H1 (cell line): ENCODE data around the gene TRIM7. TPM values are rescaled to one million over a fixed set of nuclear protein-coding genes. Genes with fewer than 3 reads are reported as not detected.

Source experiments
- CTCF ChIA-PET: fragments of 300-600 bp; sonication (Branson Sonifier 250); formaldehyde crosslinking; loops from one replicate; lab custom pipeline; 2021; ENCODE audit not compliant: partially characterized antibody; lab: Charles Lee
- POLR2A ChIA-PET: fragments of 300-600 bp; sonication (Branson Sonifier 250); formaldehyde crosslinking; loops from one replicate; lab custom pipeline; 2021; ENCODE audit warnings: inconsistent platforms; ENCODE audit not compliant: partially characterized antibody; lab: Charles Lee
- DNase-seq, 2 experiments: peaks; one replicate each; pipeline versions ENCODE4 v3.0.0 to v3.0.0-alpha.2; 2010 to 2022; ENCODE audit warnings: low spot score in 2 of 2, low read depth in 1 of 2, mixed read lengths in 1 of 2
- FAIRE-seq: peaks from 2 replicates; lab custom pipeline; 2011; peaks lifted over from hg19 to GRCh38; lab: Jason Lieb, UNC
- H2AFZ ChIP-seq: 2 replicates; pipeline ENCODE4 v1.8.1; 2012; ENCODE audit warnings: low read length, inconsistent platforms
- H2AK5ac ChIP-seq: 2 replicates; pipeline ENCODE4 v1.6.1; 2013; ENCODE audit warnings: low read depth, low read length
- H2BK120ac ChIP-seq: replicated peaks from 2 replicates; pipeline ENCODE3; 2013; ENCODE audit warnings: low read depth, low read length, inconsistent platforms
- H2BK12ac ChIP-seq: 2 replicates; pipeline ENCODE4 v1.6.1; 2013; ENCODE audit warnings: low read depth, low read length
- H2BK15ac ChIP-seq: 2 replicates; pipeline ENCODE4 v1.6.1; 2013; ENCODE audit warnings: low read length
- H2BK20ac ChIP-seq: 2 replicates; pipeline ENCODE4 v1.6.1; 2013; ENCODE audit warnings: low read length
- H2BK5ac ChIP-seq: 2 replicates; pipeline ENCODE4 v1.6.1; 2013; ENCODE audit warnings: low read depth, low read length
- H3K14ac ChIP-seq: 2 replicates; pipeline ENCODE4 v1.6.1; 2013; ENCODE audit warnings: inconsistent platforms; ENCODE audit not compliant: insufficient read length
- H3K18ac ChIP-seq: 2 replicates; pipeline ENCODE4 v1.6.1; 2013; ENCODE audit warnings: low read length; ENCODE audit errors: extremely low read depth
- H3K23ac ChIP-seq: 2 replicates; pipeline ENCODE4 v1.6.1; 2013; ENCODE audit warnings: inconsistent platforms; ENCODE audit not compliant: insufficient read length
- H3K23me2 ChIP-seq: 2 replicates; pipeline ENCODE4 v1.6.1; 2013; ENCODE audit warnings: low read depth, low read length
- H3K27ac ChIP-seq: 2 replicates; pipeline ENCODE4 v1.6.1; 2011; ENCODE audit warnings: low read depth, low read length, inconsistent platforms
- H3K27me3 ChIP-seq, 4 experiments: replicated peaks in 1 of 4; 1 replicate in 1 of 4; 2 replicates in 3 of 4; pipeline versions ENCODE4 v1.6.1 to v1.8.1; 2011 to 2013; ENCODE audit warnings: low read length in 3 of 4, mild to moderate bottlenecking in 3 of 4, inconsistent platforms in 2 of 4, mixed read lengths in 2 of 4, moderate library complexity in 1 of 4; ENCODE audit not compliant: control insufficient read depth in 3 of 4, insufficient read depth in 3 of 4; ENCODE audit errors: extremely low read depth in 1 of 4
- H3K36me3 ChIP-seq, 4 experiments: 2 replicates each; pipeline versions ENCODE4 v1.6.1 to v1.8.1; 2011 to 2013; ENCODE audit warnings: mild to moderate bottlenecking in 4 of 4, low read length in 3 of 4, moderate library complexity in 2 of 4, control low read depth in 1 of 4, inconsistent platforms in 1 of 4; ENCODE audit not compliant: insufficient read depth in 4 of 4, control insufficient read depth in 2 of 4
- H3K4ac ChIP-seq: replicated peaks from 2 replicates; pipeline ENCODE3; 2013; ENCODE audit warnings: low read length, low read depth, mixed read lengths, inconsistent platforms; ENCODE audit not compliant: insufficient read length
- H3K4me1 ChIP-seq, 4 experiments: replicated peaks in 1 of 4; 1 replicate in 1 of 4; 2 replicates in 3 of 4; pipeline versions ENCODE4 v1.6.1 to v1.8.1; 2011 to 2013; ENCODE audit warnings: low read length in 3 of 4, inconsistent platforms in 2 of 4, mixed read lengths in 1 of 4; ENCODE audit not compliant: insufficient read depth in 4 of 4, control insufficient read depth in 3 of 4
- H3K4me2 ChIP-seq, 2 experiments: 2 replicates each; pipeline versions ENCODE4 v1.6.1 to v1.8.1; 2011 to 2013; ENCODE audit warnings: low read depth in 2 of 2, low read length in 2 of 2, control low read depth in 1 of 2, inconsistent platforms in 1 of 2, mild to moderate bottlenecking in 1 of 2; ENCODE audit not compliant: insufficient read depth in 1 of 2
- H3K4me3 ChIP-seq, 4 experiments: fragments of 200-600, 300-600 bp in 1 of 4; sonication (generic), shearing (Covaris generic), sonication (Bioruptor Twin) in 1 of 4; 2 replicates each; pipeline versions ENCODE4 v1.5.1 to v1.8.1; 2011 to 2016; ENCODE audit warnings: low read length in 4 of 4, low read depth in 3 of 4, control low read depth in 2 of 4, inconsistent platforms in 2 of 4, mild to moderate bottlenecking in 2 of 4, mixed read lengths in 1 of 4, moderate library complexity in 1 of 4; ENCODE audit not compliant: insufficient read depth in 2 of 4; ENCODE audit errors: extremely low read depth in 1 of 4
- H3K56ac ChIP-seq: replicated peaks from 2 replicates; pipeline ENCODE3; 2013; ENCODE audit warnings: low read depth, mild to moderate bottlenecking, mixed read lengths, low read length, inconsistent platforms; ENCODE audit not compliant: insufficient read length
- H3K79me1 ChIP-seq: 2 replicates; pipeline ENCODE4 v1.6.1; 2013; ENCODE audit warnings: low read depth, low read length, control low read depth
- H3K79me2 ChIP-seq, 2 experiments: 2 replicates each; pipeline versions ENCODE4 v1.6.1 to v1.8.1; 2012 to 2013; ENCODE audit warnings: low read length in 2 of 2, mild to moderate bottlenecking in 2 of 2, inconsistent platforms in 1 of 2; ENCODE audit not compliant: insufficient read depth in 2 of 2, control insufficient read depth in 1 of 2
- H3K9ac ChIP-seq, 4 experiments: replicated peaks in 1 of 4; 1 replicate in 1 of 4; 2 replicates in 3 of 4; pipeline versions ENCODE4 v1.6.1 to v1.8.1; 2011 to 2013; ENCODE audit warnings: low read depth in 3 of 4, low read length in 3 of 4, control low read depth in 2 of 4, mild to moderate bottlenecking in 2 of 4, moderate library complexity in 2 of 4, inconsistent platforms in 1 of 4; ENCODE audit errors: extremely low read depth in 1 of 4
- H3K9me3 ChIP-seq, 2 experiments: 2 replicates each; pipeline versions ENCODE4 v1.6.1 to v1.8.1; 2012 to 2013; ENCODE audit warnings: mild to moderate bottlenecking in 2 of 2, moderate library complexity in 2 of 2, control low read depth in 1 of 2, inconsistent platforms in 1 of 2, low read depth in 1 of 2, low read length in 1 of 2, mixed read lengths in 1 of 2; ENCODE audit not compliant: insufficient read depth in 2 of 2
- H4K20me1 ChIP-seq, 2 experiments: replicated peaks in 1 of 2; 2 replicates each; pipeline versions ENCODE3 to v1.8.1; 2011 to 2013; ENCODE audit warnings: inconsistent platforms in 2 of 2, low read length in 2 of 2, mild to moderate bottlenecking in 1 of 2; ENCODE audit not compliant: insufficient read depth in 2 of 2, control insufficient read depth in 1 of 2
- H4K5ac ChIP-seq: 2 replicates; pipeline ENCODE4 v1.6.1; 2013; ENCODE audit warnings: low read length, low read depth, mixed read lengths, inconsistent platforms; ENCODE audit not compliant: insufficient read length
- H4K8ac ChIP-seq: 2 replicates; pipeline ENCODE4 v1.8.0; 2013; ENCODE audit warnings: mild to moderate bottlenecking, moderate library complexity, low read length, inconsistent platforms; ENCODE audit not compliant: insufficient read depth; ENCODE audit errors: extremely low read depth
- H4K91ac ChIP-seq: replicated peaks from 2 replicates; pipeline ENCODE3; 2013; ENCODE audit warnings: low read length, mixed read lengths, inconsistent platforms; ENCODE audit not compliant: insufficient read length
- BCL11A ChIP-seq, 2 experiments: IDR thresholded peaks; one replicate each; pipeline ENCODE4 v1.6.1; 2011; ENCODE audit warnings: low read depth in 2 of 2, low read length in 2 of 2, mild to moderate bottlenecking in 2 of 2
- GTF2F1 ChIP-seq: IDR thresholded peaks from 2 replicates; pipeline ENCODE4 v1.6.1; 2012; ENCODE audit warnings: low read depth, low read length, improper control_type of control experiment, borderline replicate concordance
- HDAC6 ChIP-seq: IDR thresholded peaks from one replicate; pipeline ENCODE4 v1.7.1; 2012; ENCODE audit warnings: low read depth, mild to moderate bottlenecking, inconsistent platforms, low read length, moderate library complexity
- JUND ChIP-seq: IDR thresholded peaks from 2 replicates; pipeline ENCODE4 v1.6.1; 2011; ENCODE audit warnings: mild to moderate bottlenecking, improper control_type of control experiment, low read length
- KDM5A ChIP-seq: fragments of 200-600 bp; IDR thresholded peaks from 2 replicates; pipeline ENCODE4 v1.7.1; 2012; ENCODE audit warnings: mild to moderate bottlenecking, low read length, inconsistent platforms, mixed read lengths
- RBBP5 ChIP-seq: IDR thresholded peaks from 2 replicates; pipeline ENCODE4 v1.7.1; 2012; ENCODE audit warnings: low read depth, mild to moderate bottlenecking, inconsistent platforms, low read length, moderate library complexity, borderline replicate concordance
- SRF ChIP-seq: IDR thresholded peaks from 2 replicates; pipeline ENCODE4 v1.6.1; 2011; ENCODE audit warnings: mild to moderate bottlenecking, low read depth, low read length, moderate library complexity
- SUZ12 ChIP-seq: fragments of 200-600 bp; sonication (generic); IDR thresholded peaks from 2 replicates; pipeline ENCODE4 v1.6.1; 2012; ENCODE audit warnings: mild to moderate bottlenecking, inconsistent platforms, low read length, moderate library complexity, mixed read lengths
- TBP ChIP-seq: IDR thresholded peaks from 2 replicates; pipeline ENCODE4 v1.6.1; 2011; ENCODE audit warnings: low read depth, low read length, improper control_type of control experiment
- TEAD4 ChIP-seq: IDR thresholded peaks from 2 replicates; pipeline ENCODE4 v1.6.1; 2012; ENCODE audit warnings: low read depth, low read length, inconsistent platforms, mixed read lengths
- WGBS, 2 experiments: shearing (Covaris generic) in 1 of 2; methylation state at CpG; one replicate each; pipeline versions ENCODE4 v1.1.6 to v1.1.7; 2013 to 2015; ENCODE audit warnings: low lambda C conversion rate in 2 of 2, mixed read lengths in 2 of 2, inconsistent platforms in 1 of 2, low coverage in 1 of 2, missing lambda C conversion rate in 1 of 2; ENCODE audit not compliant: insufficient replicate concordance in 2 of 2, insufficient coverage in 1 of 2, insufficient read length in 1 of 2; ENCODE audit errors: extremely low coverage in 1 of 2, missing lambda C conversion rate in 1 of 2; 5-methylcytosine and 5-hydroxymethylcytosine counted together
- polyA plus RNA-seq, 7 experiments: library from polyadenylated mRNA; depleted of rRNA in 3 of 7; stranded (reverse) in 5 of 7; unstranded in 2 of 7; fragments of >200 nt in 5 of 7; fragments of 200-250 nt in 2 of 7; gene quantifications; 1 replicate in 5 of 7; 2 replicates in 1 of 7; 4 replicates in 1 of 7; pipeline versions ENCODE4 v1.2.1 to v1.2.3, GENCODE V29; 2011 to 2013; ENCODE audit warnings: missing spikeins in 2 of 7, mixed read lengths in 2 of 7
- total RNA-seq: library from RNA; stranded (reverse); fragmentation: NEBNext Ultra II Directional; extraction: Animal tissue kit (Norgen Biotek cat#: 25700); gene quantifications from 2 replicates; pipeline ENCODE4 v1.2.1, GENCODE V29; 2021
- TF ChIP-seq, protein P1 (sequence below): IDR thresholded peaks from 2 replicates; pipeline ENCODE4 v1.6.1; 2012; ENCODE audit warnings: inconsistent platforms

TRIM7 gene
- total and polyA plus RNA-seq, 2 of the 8 experiments (the other 6 are each of a cell fraction or from before 2014, with no cell fraction given) = 0.36 to 0.47 TPM

DNA sequence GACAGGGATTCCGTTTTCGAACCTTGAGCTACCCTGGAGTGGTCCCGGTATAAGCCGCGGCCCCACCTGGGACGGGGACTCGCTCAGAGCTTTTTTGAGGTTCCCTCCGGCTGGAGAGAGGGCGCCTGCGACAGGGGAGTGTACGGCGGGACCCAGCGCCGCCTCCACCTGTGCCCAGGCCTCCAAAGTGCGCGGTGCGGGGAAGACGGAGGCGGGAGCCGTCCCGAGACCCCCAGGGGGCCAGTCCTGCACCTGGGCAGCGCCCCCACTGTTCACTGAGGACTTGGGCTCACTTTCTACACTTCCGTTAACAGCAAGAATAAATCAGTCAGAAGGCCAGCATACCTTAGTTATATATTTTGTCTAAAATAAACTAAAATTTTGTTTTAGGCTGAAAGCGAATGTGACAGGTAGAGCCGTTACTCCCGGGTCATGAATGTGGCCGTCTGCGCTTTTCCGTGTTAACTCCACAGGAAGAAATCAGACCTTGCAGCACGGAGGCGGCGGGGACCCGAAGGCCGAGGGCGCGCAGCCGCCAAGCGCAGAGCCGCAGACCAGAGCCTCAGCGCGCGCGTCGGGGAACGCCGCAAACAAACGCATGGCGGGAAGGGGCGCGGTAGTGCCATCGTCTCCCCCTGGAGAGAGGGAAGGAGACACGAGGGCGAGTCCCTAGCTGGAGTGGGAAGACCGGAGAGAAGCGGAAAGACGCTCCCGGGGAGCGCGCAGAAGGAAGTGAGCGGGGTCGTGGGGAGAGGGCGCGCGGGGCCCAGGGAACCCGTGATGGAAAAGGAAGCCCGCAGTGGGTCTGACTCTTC, 14.1 kb downstream of the TRIM7 start:
- DNase-seq (no peak), FAIRE-seq (no peak)
- H2BK12ac ChIP-seq = no peak overlapping the region
- peaks cover 15 to 34% (median 23%) of the 10 kb centered on the region in 4 experiments; a peak in 6 of 7 replicates for H3K27me3 ChIP-seq
- H3K4ac ChIP-seq = no peak overlapping the region
- H3K23ac ChIP-seq = no peak overlapping the region
- ChIA-PET POLR2A (interaction anchor here (0.7 to 11.9 kb wide), 15 partner anchors 9 to 389 kb away, joined by 3 to 90 read pairs (median 4); partner anchors contain the start of genes RACK1 and TRIM7), CTCF (interaction anchor here (0.5 to 12.3 kb wide), 10 partner anchors 9 to 628 kb away, joined by 3 to 197 read pairs (median 3); partner anchors contain the start of gene TRIM7)
- H3K14ac ChIP-seq = no peak overlapping the region
- 3% methylated on average over 52 of the region's 66 CpGs; no CpG with 5 or more reads in 1 of the 2 experiments for WGBS, 2 experiments
- peaks cover 36% of the 10 kb centered on the region for H3K23me2 ChIP-seq
- H4K5ac ChIP-seq = no peak overlapping the region
- no peaks in the 10 kb centered on the region for H3K79me2 ChIP-seq
- peak overlapping the region; percentile 62 to 90 (median 78) for H3K4me3 ChIP-seq
- peak overlapping the region; percentile 94 to 96 for H3K4me2 ChIP-seq
- no peak overlapping the region for H3K9ac ChIP-seq
- no peak overlapping the region for H3K56ac ChIP-seq
- no peak overlapping the region for H4K91ac ChIP-seq
- no peak overlapping the region; the same call in 1 of the 2 replicates for H2AFZ ChIP-seq
- peak overlapping the region; percentile 78; the same call in 1 of the 2 replicates for H3K18ac ChIP-seq
- no peak overlapping the region for H2BK120ac ChIP-seq
- H3K4me1 ChIP-seq = peaks cover 0 to 11% (median 5%) of the 10 kb centered on the region in 4 experiments; a peak in 5 of 7 replicates
- H2BK20ac ChIP-seq = no peak overlapping the region
- no peaks in the 10 kb centered on the region for H3K9me3 ChIP-seq
- H3K79me1 ChIP-seq = no peaks in the 10 kb centered on the region
- no peak overlapping the region for H2BK5ac ChIP-seq
- no peak overlapping the region for H2BK15ac ChIP-seq
- H3K27ac ChIP-seq = no peak overlapping the region
- peaks cover 4% of the 10 kb centered on the region in 2 experiments for H4K20me1 ChIP-seq
- H4K8ac ChIP-seq = no peak overlapping the region
- H2AK5ac ChIP-seq = no peak overlapping the region
- H3K36me3 ChIP-seq = no peaks in the 10 kb centered on the region
- TF ChIP-seq TBP (0 out of 2 replicates have a peak, but pooled peaks have one; percentile 15), RBBP5 (no peak), SRF (no peak), KDM5A (no peak), JUND (no peak), TEAD4 (no peak), HDAC6 (no peak), BCL11A (IDR thresholded peaks at IDR 0.05; ENCODE audit: low read depth in 2 of 2, low read length in 2 of 2) (no peak), GTF2F1 (no peak), SUZ12 (peak; percentile 42)
- TF ChIP-seq, protein P1, sequence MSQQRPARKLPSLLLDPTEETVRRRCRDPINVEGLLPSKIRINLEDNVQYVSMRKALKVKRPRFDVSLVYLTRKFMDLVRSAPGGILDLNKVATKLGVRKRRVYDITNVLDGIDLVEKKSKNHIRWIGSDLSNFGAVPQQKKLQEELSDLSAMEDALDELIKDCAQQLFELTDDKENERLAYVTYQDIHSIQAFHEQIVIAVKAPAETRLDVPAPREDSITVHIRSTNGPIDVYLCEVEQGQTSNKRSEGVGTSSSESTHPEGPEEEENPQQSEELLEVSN = peak; percentile 29; the same call in 1 of the 2 replicates
